Measurements from ENCODE around the gene GPRC5D. TPM values are rescaled to one million over a fixed set of nuclear protein-coding genes. Genes with fewer than 3 reads are reported as not detected.

The GPRC5D gene
- polyA plus RNA-seq, 12 donors: 0.18 to 0.84 (median 0.52) TPM; not detected in 5

DNA sequence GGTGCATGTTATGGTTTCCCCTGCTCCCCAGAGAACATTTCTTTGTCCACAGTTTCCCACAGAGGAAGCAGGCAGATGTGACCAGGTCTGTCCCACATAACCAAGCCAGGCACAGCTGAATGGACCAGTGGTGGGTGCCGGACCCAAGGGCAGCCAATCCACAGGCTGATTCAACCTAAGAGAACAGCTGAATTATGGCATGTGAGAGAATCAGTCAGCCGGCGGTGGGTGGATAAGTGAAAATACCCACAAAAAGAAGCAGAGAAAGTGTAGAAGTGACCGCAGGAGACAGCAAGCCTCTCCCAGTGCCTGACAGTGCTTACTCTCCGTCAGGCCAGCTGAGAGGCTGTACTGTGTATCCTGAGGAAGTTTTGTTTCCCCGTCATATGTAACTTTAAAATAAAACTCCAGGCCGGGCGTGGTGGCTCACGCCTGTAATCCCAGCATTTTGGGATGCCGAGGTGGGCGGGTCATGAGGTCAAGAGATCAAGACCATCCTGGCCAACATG is 14.9 kb downstream of the GPRC5D start:
- no peak for DNase-seq

DNA sequence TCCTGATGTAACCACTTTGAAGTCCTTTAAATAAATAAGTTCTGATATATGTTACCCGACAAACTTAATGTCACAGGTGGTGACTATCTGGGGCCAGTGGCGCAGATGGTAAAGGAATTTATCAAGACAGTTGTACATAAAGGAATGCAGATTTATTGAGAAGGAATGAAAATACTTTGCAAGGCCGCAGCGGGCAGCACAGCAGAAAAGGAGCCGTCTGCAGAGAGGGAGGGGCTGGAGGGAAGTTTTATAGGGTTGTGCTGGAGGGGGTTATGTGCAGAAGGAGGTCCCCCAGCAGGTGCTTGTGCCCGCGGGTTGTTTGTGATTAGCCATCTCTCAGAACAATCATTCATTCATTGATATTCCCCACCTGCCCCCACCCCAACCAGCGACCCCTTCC is 17.4 kb downstream of the GPRC5D start:
- no peak for DNase-seq

DNA sequence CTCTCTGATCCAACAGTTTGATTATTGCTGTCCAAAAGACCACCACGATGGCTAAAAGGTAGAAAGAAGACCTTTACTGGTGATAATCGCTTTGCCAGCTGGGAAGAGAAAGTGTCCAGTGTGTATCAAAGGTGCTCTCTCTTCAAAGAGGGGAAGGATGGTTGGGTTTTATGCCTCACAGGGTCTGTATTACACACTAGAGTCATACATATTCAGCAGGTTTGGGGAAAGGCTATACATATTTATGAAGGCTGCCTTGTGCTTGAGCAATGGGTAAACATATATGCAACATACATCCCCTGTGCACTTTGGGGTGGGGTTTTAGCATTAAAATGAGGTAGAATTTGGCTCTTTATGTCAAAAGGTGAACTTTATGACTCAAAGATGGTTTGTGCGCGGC is 18.2 kb downstream of the GPRC5D start:
- no peak for DNase-seq

DNA sequence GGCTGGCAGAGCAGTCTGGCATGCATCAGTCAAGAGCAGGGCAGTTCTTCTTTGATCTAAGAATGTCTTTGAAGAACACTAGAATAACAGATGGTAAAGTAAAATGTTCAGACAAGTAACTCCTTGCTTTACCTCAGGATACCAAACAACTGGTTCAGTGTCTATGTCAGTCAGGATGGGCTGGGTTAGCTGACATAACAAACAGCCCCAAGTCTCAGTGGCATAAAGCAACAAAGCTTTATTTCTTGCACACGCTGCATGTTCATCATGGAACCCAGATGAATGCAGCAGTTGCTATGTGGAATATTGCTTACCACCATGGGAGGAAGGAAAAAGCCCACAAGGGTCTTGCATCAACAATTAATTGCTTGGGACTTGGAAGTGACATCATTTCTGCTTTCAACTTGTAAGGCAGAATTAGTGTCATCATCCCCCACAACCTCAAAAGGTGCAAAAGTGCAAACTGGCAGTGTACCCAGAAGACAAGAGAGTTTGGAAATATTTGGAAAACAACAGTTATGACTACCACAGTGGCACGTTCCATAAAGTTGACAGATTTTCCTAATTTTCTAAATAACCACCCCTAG is 21.2 kb downstream of the GPRC5D start:
- DNase-seq: no peak

DNA sequence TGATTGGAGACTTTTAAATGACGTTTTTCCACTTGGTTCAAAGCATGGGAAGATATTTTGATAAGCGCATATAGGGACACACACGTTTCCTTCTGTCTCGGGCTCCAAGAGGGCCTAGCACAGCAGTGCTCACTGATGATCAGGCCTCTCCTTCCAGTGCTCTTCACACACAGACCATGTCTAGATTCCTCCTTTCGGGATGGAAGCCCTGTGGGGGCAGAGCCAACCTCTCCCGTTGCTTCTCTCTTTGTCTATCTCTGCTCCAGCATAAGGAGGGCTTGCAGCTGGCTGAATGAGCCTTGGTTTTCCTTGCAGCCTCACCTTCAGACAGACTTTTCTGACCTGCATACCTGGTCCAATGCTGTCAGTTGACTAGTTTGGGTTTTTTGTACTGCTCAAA is 22.3 kb downstream of the GPRC5D start:
- no peak for DNase-seq

DNA sequence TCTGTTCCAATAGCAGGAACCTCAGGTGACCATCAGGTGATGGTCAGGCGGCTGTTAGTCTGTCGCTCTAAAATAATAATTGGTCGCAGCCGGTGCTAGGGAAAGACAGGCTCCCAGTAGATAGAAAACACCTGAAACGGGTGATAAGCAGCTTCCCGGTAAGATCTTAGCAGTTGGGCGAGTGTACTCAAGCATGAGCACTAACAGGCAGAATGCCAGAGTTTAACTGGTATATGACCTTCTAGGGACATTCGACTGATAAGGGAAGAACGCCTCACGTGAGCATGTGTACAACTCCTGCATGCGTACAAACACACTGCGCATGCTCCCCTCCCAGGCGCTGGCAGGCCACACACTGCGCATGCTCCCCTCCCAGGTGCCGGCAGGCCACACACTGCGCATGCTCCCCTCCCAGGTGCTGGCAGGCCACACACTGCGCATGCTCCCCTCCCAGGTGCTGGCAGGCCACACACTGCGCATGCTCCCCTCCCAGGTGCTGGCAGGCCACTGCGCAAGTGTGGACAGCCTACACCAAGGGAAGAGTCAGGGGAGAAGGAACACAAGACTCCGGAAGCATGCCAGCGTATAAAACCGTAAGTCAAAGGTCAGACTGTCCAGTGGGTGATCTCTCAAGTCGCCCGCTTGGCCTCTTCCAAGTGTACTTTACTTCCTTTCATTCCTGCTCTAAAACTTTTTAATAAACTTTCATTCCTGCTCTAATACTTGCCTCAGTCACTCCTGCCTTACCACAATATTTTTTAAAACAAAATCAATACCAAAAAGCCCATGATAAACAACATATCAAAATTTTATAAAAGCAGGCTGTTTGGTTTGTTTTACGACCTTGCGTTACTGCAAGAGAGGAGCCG is 24.5 kb downstream of the GPRC5D start:
- no peak for DNase-seq

DNA sequence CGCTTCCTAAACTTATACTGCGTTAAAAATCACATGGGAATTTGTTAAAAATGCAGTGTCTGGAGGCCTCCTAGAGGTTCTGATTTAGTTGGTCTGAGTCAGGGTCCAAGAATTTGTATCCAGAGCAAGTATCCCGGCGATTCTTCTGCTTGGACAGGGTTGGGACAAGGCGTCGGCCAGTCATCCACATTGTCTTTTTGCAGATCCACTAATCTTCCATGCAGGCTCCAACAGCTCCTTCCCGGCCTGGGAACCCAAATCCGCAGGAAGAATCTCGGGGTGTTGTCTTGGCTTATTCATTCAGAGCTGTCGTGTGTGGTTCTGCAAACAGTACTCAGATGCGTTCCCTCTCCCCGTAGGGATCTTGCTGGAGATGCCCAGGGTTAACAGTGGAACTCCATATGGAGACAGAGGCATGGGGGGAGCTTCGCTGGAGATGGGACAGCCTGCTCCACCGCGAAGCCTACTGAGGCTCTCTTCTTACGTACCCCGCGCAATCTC is 25.3 kb downstream of the GPRC5D start:
- no peak for DNase-seq

DNA sequence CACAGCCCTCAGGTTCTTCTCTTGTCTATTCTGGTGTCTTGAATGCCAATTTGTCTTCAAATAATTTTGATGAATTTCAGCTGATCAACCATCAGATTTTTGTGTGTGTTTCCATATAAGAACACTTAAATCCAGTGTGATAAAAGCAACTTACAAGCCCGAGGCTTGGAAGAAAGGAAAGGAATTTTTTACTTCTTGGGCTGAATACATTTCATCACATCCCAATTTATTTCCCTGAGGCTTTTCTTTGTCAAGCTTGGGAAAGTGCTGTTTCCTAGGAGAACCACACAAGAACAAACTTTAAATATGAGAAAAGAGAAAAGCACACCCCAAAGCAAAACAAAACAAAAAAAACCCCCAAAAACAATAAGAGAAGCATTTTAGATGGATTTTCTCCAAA is 26.6 kb downstream of the GPRC5D start:
- DNase-seq: peak; percentile 68

DNA sequence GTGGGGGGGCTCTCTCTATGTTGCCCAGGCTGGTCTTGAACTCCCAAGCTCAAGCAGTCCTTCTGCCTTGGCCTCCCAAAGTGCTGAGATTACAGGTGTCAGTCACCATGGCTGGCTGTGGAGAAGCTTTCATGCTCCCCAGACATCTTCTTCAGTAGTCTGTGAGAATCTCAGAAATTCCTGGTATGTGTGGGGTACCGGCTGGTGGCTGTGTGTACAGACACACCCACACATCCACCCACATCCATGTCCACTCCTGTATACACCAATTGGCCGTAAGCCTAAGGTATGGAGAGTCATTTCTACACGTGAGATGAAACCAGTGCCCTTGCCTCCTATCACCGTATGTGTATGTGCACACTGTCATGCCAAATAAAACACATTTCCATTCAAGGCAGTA is 27.8 kb downstream of the GPRC5D start:
- DNase-seq: no peak

DNA sequence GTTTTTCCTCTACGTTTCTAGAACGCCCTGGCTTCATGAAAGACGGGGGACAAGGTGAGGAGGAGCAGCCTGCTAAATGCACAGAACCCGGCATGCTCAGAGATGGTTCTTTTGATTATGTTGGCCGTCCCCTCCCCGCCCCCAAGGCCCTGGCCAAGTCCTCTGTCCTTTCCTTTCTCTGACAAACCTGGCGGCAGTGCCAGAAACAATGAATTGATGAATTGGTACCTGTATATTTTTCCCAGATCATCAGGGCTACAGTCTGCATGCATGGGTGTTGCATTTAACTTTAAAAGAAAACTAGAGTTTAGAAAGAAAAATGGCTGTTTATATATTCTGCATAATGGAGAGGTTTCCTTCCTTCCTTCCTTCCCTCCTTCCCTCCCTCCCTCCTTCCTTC is 29.0 kb downstream of the GPRC5D start:
- DNase-seq: no peak

DNA sequence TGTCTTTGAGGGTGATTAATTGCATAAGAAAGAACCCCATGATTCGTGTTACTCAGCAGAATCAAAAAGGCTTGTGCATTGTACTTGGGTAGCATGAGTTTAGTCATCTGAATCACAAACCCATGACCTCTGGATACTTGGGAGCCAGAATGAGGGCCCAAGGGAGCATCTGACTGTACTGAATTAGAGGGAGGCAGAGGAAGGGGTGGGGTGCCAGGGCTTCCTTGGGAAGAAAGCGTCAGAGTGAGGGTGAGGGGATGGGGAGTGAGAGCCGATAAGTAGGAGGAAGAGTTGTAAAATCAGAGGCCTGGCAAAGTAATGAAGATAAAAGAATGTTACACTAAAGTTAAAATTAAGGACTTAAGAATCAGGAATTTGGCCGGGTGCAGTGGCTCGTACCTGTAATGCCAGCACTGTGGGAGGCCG is 29.8 kb downstream of the GPRC5D start:
- no peak for DNase-seq

DNA sequence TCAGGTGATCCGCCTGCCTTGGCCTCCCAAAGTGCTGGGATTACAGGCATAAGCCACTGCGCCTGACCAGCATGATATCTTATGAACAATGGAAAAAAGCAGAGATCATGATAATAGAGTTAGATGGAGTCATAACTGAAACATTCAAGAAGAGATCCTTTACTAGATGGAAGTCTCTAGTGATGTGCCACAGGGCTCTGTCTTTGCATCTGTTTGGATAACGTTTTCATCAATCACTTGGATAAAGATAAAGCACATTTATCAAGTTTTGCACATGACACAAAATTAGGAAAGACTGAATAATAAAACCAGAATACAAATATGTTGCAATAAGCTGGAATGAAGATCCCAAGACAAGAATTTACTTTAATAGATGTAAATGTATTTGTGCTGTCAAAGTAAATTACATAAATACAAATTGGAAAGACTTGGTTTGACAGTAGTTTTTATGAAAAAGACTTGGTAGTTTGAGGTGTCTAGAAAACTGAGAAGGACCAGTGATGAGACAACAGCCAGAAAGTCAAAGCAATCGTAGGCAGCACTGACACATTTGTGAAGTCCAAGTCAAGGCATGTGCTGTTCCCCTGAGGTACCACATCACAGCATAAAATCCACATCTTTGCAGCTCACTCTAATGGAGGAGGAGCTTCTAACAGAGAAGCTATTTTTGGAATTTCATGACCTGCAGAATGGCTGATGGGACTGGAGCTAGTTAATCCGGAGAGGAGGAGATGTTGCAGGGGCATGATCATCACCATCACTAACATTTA is 32.1 kb downstream of the GPRC5D start:
- no peak for DNase-seq

DNA sequence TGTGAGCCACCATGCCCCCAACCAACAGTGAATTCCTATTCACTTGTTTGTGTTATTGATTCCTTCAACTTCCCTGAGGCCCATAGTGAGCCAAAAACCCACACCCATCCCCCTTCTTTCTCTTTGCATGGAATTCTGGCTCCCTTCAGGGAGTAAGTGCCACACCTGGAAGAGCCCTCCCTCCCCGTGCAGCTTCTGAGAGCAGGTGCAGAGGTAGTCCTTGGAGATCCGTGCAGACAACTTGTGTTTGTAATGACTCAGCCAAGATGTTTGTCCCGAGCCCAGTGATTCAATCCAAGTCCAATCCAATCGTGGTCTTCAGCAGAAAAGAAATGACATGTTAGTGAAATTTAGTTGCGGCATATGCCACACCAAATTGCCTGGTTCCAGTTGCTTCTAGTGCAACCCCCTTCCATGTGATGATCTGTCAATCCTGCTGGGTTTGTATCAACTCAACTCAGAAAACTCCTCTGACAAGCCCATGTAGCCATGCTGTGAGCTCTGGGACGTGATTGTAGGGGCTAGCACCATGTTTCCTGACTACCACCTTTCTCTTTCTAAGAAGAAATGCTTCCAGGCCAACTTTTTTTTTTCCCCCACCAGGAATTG is 33.1 kb downstream of the GPRC5D start:
- no peak for DNase-seq

DNA sequence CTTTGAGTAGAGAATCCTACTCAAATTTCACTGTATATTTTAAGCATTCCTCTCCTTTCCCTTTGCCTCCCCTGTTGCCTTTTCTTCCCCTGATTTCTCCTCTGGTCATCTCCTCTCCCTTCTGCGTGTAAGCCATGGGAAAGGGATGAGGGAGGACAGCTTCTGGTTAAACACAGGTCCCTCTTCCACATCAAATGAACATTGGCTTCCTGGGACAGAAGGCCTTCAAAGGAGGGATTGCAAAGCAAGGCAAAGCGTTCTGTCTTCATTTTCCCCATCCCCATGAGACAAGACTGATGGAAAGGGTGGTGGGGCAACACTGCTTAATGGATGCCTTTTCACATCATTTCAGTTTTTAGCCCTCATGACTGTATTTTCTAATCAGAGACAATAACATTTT is 34.5 kb downstream of the GPRC5D start:
- DNase-seq: no peak

DNA sequence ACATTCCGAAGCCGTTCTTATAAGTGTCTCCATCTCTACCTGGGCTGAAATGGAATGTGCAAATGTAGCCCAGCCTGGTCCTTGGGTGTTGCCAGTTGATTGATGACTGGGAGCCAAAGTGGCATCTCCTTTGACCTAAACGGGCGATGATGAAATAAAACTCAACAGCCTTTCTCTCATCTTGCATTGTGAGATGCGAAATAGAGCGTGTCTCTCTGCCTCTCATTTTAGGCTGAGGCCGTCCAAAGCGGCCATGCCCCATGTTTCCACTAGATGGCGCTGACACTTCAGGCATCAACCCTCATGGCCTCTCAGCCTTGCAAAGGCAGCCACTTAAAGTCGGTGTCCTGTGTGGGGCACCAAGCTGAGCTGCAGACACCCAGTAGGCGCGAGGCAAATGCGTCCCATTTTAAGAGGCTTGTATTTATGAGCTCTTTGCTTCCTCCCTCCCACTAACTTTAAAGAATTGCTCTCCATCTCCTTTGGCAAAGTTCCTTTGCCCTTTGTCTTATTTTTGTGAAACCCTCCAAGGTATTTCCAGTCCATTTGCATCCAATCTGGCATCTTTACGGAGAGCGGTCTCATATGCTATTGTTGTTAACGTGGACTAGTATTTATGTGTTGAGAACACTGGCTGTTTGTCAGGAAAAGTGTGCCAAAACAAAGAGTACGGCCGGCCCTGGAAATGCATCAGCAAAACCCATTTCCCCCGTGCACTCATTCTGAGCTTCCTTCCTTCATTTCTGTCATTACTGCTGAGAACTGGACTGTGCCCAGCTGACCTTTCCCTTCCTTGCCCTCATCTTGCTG is 35.6 kb downstream of the GPRC5D start:
- peak; percentile 94 for DNase-seq

DNA sequence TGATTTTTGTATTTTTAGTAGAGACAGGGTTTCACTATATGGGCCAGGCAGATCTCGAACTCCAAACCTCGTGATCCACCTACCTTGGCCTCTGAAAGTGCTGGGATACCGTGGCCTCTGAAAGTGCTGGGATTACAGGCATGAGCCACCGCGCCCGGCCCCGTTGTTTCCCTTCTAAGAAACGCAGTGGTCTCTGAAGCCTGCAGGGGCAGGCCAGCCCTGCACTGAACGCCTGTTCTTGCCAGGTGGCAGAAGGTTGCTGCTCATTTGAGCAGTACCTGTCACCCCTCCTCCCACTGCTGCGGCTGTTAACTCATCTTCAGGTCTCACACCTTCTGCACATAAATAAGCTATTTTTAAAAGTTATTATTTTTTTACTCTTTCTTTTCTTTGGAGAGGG is 36.3 kb downstream of the GPRC5D start:
- no peak for DNase-seq

DNA sequence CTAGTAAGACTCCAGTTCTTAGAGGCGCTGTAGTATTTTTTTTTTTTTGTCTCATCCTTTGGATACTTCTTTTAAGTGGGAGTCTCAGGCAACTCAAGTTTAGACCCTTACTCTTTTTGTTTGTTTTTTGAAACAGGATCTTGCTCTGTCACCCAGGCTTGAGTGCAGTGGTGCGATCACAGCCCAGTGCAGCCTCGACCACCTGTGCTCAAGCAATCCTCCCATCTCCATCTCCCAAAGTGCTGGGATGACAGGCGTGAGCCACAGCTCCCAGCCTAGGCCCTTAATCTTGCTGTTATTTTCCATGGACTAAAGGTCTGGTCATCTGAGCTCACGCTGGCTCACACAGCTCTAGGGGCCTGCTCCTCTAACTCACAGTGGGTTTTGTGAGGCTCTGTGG is 39.3 kb downstream of the GPRC5D start:
- DNase-seq: no peak

DNA sequence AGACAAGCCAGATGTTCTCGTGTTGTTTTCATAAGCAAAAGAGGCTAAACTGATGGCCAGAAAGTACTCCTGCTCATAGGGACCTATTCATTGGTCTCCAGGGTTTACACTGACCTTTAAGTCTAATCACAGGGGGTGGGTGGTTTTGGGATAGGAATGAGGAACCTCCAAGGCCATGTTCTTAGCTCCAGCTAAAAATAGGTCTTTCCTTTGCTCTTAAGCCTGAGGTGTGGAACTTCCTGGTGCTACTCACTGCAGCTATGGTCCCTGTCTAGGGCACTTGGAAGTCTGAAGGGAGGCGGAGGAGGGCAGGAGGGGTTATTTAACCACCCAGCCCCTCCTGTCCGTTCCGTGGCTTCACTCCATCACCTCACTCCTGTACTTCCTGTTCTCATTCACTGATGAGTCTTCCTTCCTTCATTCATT is 42.0 kb downstream of the GPRC5D start:
- no peak for DNase-seq

DNA sequence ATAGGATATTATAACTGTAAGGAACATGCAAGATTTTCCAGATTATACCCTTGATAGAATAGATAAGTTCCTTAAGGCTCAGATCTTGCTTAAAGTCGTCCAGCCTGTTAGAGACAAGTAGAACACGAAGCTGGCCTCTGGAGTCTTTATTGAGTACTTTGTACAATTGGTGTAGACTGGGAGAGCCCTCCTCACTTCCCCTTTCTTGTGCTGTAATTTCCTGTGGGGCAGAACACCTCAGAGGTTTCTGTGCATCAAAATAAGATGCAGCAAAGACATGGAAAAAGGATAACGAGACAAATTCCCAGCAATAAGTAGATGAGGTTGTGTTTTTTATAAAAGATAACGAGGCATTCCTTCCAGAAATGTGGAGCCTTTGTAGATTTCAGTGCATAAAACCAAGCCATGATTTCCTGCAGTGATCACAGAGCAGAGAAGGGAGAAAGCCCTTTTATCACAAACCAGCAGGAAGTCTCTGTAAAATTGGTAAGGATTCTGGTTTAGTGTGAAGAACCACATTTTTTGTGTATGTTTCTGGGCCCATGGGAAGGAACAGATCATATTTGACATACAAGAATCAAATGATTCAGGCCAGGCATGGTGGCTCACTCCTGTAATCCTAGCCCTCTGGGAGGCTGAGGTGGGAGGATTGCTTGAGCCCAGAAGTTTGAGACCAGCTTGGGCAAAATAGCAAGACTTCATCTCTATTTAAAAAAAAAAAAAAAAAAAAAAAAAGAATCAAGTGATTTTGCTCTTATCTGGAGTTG is 42.6 kb downstream of the GPRC5D start:
- no peak for DNase-seq

DNA sequence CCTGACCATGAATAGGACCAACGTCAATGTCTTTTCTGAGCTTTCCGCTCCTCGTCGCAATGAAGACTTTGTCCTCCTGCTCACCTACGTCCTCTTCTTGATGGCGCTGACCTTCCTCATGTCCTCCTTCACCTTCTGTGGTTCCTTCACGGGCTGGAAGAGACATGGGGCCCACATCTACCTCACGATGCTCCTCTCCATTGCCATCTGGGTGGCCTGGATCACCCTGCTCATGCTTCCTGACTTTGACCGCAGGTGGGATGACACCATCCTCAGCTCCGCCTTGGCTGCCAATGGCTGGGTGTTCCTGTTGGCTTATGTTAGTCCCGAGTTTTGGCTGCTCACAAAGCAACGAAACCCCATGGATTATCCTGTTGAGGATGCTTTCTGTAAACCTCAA is 43.3 kb downstream of the GPRC5D start:
- no peak for DNase-seq

All from muscle of arm (tissue), 12 donors.